HG03025 (cell line): ENCODE measurements around the gene RAD51B.
"Not testable (repeated sequence)": the region's sequence is repeated elsewhere in the genome, so short reads cannot be mapped to it uniquely, and the experiment has no call there.

Experiments used
- ATAC-seq: cut with Tn5 transposase; IDR thresholded peaks from one replicate; pipeline ENCODE4 v1.9.1; 2021; ENCODE audit warnings: mild to moderate bottlenecking, moderate library complexity; ENCODE audit not compliant: unreplicated experiment, low FRiP score

The RAD51B gene

DNA sequence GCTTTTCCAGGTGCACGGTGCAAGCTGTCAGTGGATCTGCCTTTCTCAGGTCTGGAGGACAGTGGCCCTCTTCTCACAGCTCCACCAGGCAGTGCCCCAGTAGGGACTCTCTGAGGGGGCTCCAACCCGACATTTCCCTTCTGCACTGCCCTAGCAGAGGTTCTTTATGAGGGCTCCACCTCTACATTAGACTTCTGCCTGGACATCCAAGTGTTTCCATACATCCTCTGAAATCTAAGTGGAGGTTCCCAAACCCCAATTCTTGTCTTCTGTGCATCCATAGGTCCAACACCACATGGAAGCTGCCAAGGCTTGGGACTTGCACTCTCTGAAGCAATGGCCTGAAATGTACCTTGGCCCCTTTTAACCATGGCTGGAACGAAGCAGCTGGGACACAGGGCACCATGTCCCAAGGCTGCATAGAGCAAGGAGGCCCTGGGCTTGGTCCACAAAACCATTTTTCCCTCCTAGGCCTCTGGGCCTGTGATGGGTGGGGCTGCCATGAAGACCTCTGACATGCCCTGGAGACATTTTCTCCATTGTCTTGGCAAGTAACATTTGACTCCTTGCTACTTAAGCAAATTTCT lies 282.2 kb downstream of the RAD51B start:
- ATAC-seq = not testable (repeated sequence)

GRCh38 chr14:68103853-68104252 lies 284.3 kb downstream of the RAD51B start:
- ATAC-seq = no peak

DNA sequence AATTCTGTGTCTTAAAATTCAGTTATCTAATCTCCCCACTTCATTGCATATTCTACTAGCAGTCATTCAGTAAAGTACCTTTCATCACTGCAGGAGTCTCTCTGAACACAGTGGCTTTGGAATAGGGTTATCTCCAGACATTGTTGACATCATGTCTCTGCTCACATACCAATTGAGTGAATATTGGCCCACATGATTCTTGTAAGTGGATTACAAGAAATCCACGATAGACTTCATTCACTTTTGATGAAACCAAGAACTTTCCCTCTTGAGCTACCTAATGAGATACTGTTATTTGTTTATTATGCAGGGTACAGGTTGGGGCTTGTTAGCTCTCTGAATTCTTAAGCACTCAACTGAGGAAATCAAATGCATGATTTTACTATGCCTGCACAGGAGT lies 284.9 kb downstream of the RAD51B start:
- ATAC-seq = no peak

GRCh38 chr14:68105816-68106215 lies 286.2 kb downstream of the RAD51B start:
- ATAC-seq = no peak

DNA sequence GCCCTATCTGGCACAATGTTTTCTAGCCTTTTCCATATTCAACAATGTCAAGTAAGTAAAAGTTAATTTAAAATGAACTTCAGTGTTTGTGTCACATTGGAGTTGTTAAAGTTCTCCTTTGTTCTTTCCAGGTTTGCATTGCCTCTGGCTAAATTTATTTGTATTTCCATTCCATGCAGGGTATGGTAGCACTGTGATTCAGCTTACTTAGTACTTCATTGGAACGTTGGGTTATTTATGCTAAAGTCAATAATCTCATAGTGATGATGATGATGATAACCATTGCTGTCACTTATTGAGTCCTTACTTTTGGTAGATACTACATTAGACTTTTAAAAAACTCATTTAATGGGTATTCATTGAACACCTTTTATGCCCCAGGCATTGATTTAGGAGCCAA lies 286.9 kb downstream of the RAD51B start:
- ATAC-seq = no peak

- ATAC-seq = no peak
Observed at GRCh38 chr14:68106905-68107304, 287.3 kb downstream of the RAD51B start.

- no peak for ATAC-seq
Observed at GRCh38 chr14:68109132-68109900, 289.7 kb downstream of the RAD51B start.

DNA sequence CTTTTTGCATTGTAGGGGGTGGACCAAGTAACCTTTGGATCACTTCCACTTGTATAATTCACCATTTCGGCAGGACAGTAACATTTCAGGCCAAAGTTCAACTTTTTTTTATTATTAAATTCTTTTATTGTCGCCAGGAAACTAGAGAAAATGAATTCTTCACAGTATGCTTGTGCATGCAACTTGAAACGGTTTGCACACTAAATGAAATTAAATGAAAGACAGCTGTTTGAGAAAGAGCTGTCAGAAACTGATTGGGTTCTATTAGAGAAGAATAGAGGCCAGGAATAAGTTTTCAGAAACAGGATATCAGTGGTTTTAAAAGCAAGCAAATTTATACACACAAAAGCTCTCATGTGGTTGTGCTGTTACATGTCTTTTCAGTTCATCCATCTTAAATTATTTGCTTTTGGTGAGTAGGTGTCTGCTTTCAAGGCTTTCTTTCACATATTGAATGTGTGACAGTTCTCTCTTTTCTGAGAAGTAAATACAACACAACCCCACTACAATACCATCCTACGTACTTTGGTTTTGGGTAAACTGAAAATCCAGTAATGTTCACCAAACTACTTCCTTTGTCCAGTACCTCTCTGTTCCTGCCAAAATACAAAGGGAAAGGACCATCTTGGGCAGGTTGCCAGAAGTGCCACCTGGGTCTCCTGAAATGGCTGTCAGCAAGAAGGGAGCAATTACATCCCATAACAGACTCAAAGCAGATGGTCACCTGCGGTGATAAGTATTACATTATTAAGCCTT lies 291.7 kb downstream of the RAD51B start:
- ATAC-seq = no peak

DNA sequence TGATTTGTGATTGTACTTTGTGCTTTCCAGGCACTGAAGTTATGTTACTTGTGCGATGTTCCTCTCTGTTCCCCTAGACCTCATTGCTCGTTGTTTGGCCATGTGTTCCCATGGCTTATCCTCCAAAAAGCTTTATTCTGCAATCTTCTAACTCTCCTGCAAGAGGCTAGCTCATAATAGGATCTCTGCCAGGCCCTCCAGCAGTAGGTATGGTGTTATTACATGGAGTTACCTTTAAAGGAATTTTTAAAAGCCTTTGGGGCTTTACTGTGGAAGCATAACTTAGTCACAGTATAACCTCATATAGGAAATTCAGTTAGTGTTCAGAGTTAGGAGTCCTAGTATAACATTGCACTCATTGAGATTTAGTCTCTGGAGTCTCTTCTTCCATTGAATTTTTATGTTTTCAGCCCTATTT lies 292.3 kb downstream of the RAD51B start:
- no peak for ATAC-seq

GRCh38 chr14:68112442-68112841 lies 292.9 kb downstream of the RAD51B start:
- ATAC-seq = no peak

DNA sequence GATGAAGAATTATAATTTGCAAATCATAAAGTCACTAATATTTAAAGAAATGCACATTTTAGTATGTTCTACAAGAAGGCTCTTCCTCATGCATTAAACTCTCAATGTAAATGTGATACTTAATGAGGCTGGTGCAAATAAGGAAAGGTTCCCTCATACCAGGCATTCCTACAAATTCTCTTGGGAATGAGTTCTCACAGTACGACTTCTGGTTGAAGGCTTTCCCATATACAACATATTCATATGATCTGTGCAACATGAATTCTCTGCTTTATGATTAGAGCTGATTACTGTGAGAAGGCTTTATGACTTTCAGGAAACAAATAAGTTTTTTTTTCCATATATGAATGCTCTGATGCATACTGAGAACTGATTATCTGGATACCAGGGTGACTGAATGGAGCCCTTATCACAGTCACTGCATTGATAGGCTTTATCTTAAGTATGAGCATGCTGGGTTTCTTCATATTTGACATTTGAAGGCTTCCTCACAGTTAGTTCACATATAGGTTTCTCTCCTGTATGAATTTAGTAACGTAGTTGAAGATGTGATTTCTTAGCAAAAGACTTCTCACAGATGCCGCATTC lies 293.9 kb downstream of the RAD51B start:
- ATAC-seq = no peak

DNA sequence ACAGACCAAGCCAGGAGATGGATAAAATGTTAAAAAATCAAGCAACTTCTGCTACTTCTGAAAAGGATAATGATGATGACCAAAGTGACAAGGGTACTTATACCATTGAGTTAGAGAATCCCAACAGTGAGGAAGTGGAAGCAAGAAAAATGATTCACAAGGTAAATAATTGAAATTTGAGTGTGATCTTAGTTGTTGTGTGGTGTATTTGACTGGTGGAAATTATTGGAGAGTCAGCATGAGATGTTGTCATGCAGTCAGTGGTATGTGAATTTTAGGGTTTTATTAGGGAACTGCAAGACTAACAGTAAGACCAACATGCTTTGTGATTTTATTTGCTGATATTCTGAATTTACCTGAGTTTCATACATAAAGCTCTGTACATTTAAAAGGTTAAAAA lies 296.4 kb downstream of the RAD51B start:
- ATAC-seq = not testable (repeated sequence)

GRCh38 chr14:68122651-68123050 lies 303.1 kb downstream of the RAD51B start:
- ATAC-seq = no peak

GRCh38 chr14:68124050-68124449 lies 304.5 kb downstream of the RAD51B start:
- no peak for ATAC-seq

GRCh38 chr14:68124979-68125731 lies 305.6 kb downstream of the RAD51B start:
- ATAC-seq = no peak

- ATAC-seq = no peak
Observed at GRCh38 chr14:68127166-68127565, 307.6 kb downstream of the RAD51B start.

DNA sequence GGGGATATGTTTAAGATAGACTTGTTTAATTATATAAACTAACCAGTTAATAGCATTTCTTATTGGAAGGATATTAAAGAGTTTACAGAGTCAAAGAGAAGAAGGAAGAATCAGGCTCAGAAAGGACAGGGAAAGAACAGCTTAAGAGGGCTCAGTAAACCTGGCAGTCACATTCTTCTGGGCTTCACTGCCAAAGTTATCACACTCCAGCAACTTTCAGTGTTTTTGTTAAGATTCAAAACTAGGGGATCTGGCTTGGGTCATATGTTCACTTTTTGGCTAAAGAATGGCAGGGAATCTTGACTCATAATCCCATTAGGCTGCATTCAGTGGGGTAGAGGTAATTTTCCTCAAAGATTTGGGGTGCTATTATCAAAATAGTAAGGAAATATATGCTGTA lies 312.3 kb downstream of the RAD51B start:
- no peak for ATAC-seq

DNA sequence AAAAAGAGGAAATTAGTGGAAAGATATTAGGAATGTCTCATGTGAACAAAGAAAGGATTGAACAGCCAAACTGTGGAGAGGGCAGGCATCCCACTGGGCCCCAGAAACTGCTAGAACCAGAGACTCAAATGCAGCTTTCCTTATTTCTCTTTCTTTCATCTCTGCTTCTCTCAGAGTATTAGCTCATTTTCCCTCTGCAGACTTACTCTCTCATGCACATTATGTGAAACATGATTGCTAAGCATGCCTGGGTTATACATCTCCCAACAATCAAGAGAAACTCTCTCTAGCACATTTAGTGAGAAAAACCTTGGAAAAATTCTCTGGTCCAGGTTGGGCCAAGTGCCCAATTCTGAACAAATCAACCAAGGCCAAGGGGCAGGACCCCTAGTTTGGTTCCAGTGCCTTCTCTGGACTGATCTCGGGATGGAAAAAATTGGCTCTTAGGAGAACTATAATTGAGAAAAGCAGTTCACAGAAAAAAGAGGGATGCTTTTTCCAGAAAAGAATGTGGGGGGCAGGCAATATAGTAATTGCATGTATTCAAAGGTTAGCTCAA lies 313.1 kb downstream of the RAD51B start:
- no peak for ATAC-seq

DNA sequence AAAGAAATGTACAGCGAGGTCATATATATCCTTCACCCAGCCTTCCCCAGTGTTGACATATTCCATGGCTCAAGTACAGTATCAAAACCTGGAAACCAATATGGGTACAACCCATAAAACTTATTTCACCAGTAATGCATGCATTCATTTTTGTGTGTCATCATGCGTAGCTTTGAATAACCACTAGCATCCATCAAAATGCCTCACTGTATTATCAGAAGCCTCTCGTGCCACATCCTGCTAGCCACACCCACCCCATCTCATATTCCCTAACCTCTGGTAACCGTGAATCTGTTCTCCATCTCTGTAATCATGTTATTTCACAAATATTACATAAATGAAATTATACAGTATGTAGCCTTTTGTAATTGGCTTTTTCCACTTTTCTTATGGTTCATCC lies 314.3 kb downstream of the RAD51B start:
- ATAC-seq = no peak

DNA sequence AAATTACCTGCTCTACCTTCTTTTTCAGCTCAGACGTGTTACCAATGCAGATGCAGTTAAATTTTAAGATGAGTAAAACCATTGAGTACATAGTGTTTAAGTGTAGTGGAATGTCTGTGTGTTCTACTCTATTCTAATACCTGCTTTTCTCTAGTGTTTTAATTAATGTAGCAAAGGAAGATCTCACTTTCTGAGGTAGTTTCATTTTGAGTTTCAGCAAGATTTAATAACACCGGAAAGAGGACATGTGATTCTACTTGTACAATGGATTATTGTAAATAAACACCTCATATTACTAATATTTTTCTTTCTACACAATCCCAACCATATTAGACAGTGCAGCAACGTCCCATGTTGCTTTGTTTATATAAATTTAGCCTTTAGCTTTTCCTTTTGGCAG lies 315.4 kb downstream of the RAD51B start:
- no peak for ATAC-seq
